NCI-H510A (cell line): ENCODE measurements around the gene ANO2.
"Not testable (repeated sequence)": the region's sequence is repeated elsewhere in the genome, so short reads cannot be mapped to it uniquely, and the experiment has no call there.

ENCODE experiments used
- DNase-seq: peaks from one replicate; lab custom pipeline; 2025; lab: John Stamatoyannopoulos, UW

ANO2 gene

GRCh38 chr12:5548152-5548943 lies 396.7 kb downstream of the ANO2 start:
- DNase-seq: no peak

DNA sequence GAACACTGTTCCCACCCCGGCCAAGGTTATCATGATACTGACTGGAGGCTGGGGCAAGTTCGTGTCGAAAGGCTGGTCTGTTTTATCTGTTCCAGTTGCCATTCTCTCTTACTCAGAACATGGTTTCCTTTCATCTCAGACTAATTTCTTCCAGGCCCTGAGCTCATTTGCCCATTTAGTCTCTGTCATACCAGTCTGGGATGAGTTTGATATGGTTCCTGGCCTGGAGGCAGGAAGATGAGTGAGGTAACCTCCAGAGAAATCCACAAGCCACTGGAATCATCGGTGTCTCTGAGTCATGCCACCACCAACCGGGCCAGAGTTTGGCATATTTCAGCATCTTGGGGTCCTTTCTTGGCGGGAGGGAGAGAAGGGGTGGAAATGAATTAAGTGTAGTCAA lies 398.4 kb downstream of the ANO2 start:
- no peak for DNase-seq

- no peak for DNase-seq
Measured at GRCh38 chr12:5537771-5538170, 407.3 kb downstream of the ANO2 start.

DNA sequence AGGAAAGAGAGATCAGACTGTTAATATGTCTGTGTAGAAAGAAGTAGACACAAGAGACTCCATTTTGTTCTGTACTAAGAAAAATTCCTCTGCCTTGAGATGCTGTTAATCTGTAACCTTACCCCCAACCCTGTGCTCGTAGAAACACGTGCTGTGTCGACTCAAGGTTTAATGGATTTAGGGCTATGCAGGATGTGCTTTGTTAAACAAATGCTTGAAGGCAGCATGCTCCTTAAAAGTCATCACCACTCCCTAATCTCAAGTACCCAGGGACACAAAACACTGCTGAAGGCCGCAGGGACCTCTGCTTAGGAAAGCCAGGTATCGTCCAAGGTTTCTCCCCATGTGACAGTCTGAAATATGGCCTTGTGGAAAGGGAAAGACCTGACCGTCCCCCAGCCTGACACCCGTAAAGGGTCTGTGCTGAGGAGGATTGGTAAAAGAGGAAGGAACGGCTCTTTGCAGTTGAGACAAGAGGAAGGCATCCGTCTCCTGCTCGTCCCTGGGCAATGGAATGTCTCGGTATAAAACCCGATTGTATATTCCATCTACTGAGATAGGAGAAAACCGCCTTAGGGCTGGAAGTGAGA lies 407.9 kb downstream of the ANO2 start:
- not testable (repeated sequence) for DNase-seq

DNA sequence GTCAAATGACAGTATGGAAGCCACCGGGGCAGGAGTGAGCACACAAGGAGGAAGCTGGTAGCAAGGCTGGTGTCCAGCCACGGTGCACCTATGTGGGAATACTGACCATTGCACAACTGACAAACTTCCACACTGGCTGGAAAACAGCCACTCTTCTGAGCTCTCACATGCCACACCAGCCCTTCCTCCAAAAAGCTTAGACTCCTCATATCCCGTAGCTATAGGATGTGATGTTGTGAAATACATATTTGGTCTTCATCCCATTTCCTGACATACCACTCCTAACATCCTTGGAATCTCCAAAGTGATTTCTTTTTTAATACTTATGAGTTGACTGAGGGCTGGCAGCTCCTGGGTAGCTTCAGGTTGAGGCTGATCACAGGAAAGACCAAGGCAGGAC lies 409.5 kb downstream of the ANO2 start:
- no peak for DNase-seq

DNA sequence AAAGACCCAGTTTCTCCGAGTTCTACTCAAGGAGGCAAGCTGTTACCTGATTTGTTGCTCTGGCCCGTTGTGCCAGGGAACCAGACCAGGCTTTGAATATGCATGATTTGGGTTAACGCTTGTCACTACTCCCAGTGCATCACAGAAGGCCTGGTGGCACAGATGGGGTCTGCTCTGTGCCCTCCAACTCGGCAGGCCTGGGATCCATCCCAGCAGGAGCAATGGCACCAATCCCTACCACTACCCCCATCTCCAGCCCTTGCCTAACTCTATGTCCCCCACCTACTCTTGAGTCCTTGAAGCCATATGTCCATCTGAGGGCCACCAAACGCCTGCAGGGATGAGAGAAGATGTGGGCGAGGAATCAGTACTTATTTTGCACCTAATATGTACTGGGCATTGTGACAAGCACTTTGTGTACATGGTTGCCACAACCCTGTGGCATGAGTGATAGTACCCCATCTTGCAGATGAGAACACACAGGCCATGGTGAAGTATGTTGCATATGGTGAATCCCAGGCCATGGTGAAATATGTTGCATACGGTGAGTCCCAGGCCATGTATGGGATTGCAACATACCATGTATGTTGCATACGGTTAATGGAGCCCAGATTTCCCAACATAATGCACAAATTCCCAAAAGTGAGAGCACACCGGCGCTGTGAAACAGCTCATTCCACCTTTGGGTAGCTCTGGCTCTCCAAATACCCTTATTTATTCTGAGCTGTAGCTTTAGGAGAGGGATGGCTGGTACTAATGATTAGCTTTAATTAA lies 410.4 kb downstream of the ANO2 start:
- DNase-seq: no peak

DNA sequence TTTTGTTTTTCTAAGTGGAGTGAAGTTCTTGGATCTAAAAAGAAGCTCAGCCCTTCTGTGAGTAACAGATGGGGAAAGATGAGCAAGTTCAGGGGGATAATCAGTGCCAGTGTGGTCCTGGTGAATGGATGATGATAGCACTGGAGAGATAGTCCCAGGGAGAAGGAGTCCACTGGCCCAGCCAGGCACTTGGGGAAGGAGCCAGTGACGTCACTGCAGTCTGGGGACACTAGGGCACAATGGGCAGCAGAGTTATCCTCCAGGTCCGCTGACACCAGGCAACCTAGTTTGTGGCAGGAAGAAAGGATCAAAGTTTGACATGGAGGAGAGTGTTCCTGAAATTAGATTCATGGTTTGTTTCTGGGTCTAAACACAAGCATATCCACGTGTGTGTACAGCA lies 411.7 kb downstream of the ANO2 start:
- DNase-seq: no peak

GRCh38 chr12:5525783-5526367 lies 419.2 kb downstream of the ANO2 start:
- no peak for DNase-seq

DNA sequence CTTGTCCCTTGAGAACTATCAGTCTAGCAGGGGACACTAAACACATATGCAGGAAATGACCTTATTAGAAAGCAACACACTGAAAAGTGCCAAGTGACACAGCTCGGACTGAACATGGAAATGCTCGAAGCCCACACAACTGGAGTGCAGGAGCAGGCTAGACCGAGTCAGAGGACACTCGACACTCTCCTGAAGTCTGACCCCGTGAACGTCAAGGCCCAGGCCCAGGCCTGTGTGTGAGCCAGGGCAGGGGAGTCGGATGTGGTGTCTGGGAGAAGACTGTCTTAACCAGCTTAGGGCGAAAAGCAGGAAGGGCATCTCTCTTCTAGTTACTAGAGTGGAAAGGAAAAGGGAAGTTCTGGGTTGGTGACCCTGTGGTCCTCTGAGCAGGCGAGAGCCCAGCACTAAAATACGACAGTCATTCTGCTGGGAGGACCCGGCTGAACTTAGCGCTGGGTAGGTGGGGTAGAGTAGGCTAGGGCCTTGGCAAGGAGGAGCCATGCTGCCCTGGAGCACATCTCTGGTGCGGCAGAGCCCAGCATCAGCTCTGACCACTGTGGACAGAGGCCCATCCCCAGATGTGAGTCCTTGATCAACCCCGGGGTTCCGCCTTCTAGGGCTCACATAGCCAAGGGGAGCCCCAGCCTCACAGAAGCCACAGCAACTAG lies 420.2 kb downstream of the ANO2 start:
- DNase-seq: no peak

GRCh38 chr12:5524116-5524768 lies 420.8 kb downstream of the ANO2 start:
- DNase-seq: no peak

- DNase-seq: no peak
Measured at GRCh38 chr12:5523396-5524115, 421.5 kb downstream of the ANO2 start.

DNA sequence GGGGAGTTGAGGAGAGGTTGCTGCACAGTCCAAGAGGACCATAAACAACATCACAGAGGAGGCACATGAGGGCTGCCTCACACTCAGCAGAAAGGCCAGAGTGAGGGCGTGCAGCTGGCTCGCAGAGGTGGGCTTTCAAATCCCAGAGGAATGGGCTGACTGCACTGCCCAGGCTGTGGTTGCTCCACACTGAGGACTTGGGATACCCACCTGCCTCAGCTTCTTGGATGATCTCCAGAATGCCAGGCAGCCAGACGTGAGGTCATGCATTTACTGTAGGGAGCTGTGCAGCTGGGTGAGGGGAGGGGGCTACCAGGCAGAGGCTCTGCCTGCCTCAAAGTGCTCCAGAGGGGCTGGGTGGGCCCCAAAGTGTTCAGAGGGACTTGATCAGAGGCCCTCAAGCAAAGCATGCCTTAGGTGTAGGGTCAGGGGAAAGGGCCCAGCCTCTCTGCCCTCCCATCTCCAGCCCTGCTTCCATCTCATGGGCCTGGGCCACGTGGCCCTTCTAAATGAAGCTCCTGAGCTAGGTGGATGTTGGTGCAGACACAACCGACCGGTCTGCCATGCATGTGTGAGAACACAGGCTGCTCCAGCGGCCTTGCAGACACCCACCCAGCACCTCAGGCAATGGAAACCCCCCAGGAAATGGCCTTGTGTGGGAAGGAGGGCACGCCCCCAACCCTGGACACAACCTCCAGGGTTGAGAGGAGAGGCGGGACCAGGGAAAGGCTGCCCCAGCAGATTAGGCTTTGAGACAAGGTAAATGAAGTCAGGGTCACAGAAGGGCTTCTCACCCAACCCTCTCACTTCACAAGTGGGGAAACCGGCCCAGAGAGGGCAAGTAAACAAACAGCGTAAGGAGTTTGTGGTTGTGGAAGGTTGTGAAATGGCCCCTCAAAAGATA lies 422.4 kb downstream of the ANO2 start:
- no peak for DNase-seq

DNA sequence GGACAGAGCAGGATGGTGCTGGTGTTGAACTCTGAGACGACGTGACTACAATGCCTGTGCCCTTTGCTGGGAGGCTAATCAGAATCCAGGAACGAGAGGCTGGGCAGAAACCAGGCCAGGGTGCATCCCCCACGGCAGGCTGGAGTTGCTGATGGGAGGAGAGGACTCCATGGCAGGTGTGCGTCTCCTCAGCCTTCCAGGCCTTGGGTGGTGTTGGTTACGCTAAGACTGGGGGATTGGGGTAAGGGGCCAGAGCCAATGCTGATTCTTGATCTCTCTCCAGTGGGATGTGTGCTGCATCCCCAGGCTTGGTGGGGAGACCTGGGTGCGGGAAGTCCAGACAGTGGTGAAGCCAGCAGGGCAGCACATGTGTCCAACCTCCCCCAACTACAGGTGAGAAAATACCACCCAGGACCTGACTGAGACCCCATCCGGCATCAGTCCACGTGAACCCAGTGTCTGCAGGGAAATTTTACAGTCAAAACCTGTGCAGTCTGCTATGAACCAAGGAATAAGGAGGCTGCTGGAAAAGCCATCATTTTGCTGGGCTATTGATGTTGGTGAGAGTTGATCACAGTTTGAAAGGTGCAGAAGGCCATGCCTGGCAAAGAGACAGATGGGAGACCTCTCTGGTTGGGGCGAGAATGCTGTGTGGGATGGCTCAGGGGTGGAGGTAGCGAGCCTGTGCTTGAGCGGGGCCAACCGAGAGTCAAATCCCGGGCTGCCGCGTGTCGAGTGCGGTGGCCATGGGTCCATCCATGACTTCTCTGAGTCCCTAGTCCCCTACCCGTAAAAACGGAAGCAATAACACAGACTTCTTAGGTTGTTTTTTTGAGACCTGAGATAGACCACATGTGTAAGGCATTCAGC lies 423.4 kb downstream of the ANO2 start:
- DNase-seq: no peak

DNA sequence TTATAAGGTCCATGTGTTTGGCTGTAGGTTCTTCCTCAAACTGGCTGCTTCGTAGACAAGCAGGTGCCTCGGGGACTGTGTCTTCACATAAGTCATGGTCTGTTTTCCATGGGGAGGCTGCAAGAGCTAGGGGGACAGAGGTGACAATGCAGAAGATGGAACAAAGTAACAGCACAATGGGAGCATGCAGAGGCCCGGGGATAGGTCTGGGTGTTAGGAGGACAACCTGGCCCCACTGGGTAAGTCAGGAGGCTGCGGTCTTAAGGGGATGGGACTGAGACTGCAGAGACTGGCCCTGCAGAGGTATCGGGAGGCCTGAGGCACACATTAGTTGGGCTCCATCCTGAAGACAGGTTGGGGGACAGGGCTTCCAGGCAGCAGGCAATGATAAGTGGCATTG lies 424.2 kb downstream of the ANO2 start:
- no peak for DNase-seq

DNA sequence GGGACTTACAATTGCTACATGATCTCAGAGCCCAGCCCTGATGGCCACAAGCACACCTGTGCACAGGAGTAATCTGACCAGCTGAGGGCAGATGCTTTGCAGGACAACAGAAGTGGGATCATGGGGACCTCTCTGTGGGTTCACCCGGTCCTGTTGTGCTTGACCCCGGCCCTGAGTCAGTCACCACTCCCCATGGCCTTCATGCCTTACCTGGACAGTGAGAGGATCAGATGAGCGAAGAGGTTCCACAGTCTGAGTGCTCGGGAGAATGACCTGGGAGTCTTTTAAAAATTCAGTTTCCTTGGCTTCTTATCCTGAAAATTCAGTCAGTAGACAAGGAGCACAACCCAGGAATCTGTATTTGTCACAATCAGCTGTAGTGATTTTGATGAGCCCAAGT lies 425.0 kb downstream of the ANO2 start:
- DNase-seq: no peak

GRCh38 chr12:5518584-5519365 lies 426.3 kb downstream of the ANO2 start:
- no peak for DNase-seq

- no peak for DNase-seq
Measured at GRCh38 chr12:5516371-5517241, 428.5 kb downstream of the ANO2 start.
